GM21529 (cell line): Measurements from ENCODE around the gene CD8B2.
"Not testable (repeated sequence)": the region's sequence is repeated elsewhere in the genome, so short reads cannot be mapped to it uniquely, and the experiment has no call there.

Experiments
- ATAC-seq: cut with Tn5 transposase; IDR thresholded peaks from one replicate; pipeline ENCODE4 v1.9.1; 2021; ENCODE audit not compliant: unreplicated experiment

The CD8B2 gene

GRCh38 chr2:106486551-106487385, at the start of gene CD8B2:
Gene CD8B2 (plus strand): TSS chr2:106487364. CDS start chr2:106487427, 63 bp downstream.
- ATAC-seq = not testable (repeated sequence)

GRCh38 chr2:106461882-106462281, 25.3 kb upstream of the CD8B2 start:
- ATAC-seq = not testable (repeated sequence)

GRCh38 chr2:106467516-106467915, 19.6 kb upstream of the CD8B2 start:
- not testable (repeated sequence) for ATAC-seq

GRCh38 chr2:106468107-106468506, 19.1 kb upstream of the CD8B2 start, which contains the start of gene RGPD3:
Gene RGPD3 (minus strand): TSS chr2:106468413. CDS start chr2:106468288, 125 bp downstream.
- ATAC-seq = not testable (repeated sequence)

- ATAC-seq = not testable (repeated sequence)
Observed at GRCh38 chr2:106470658-106471057, 16.5 kb upstream of the CD8B2 start.

GRCh38 chr2:106477647-106478046, 9.5 kb upstream of the CD8B2 start:
- ATAC-seq = not testable (repeated sequence)

GRCh38 chr2:106479563-106479962, 7.6 kb upstream of the CD8B2 start:
- not testable (repeated sequence) for ATAC-seq

- not testable (repeated sequence) for ATAC-seq
Observed at GRCh38 chr2:106487386-106488191, 425 bp downstream of the CD8B2 start.

GRCh38 chr2:106489701-106490100, 2.5 kb downstream of the CD8B2 start:
- not testable (repeated sequence) for ATAC-seq

- not testable (repeated sequence) for ATAC-seq
Observed at GRCh38 chr2:106492399-106492798, 5.2 kb downstream of the CD8B2 start.

- not testable (repeated sequence) for ATAC-seq
Observed at GRCh38 chr2:106492913-106493312, 5.7 kb downstream of the CD8B2 start.

GRCh38 chr2:106498549-106498948, 11.4 kb downstream of the CD8B2 start:
- ATAC-seq = not testable (repeated sequence)

- ATAC-seq = not testable (repeated sequence)
Observed at GRCh38 chr2:106500350-106500749, 13.2 kb downstream of the CD8B2 start.

- not testable (repeated sequence) for ATAC-seq
Observed at GRCh38 chr2:106502351-106502750, 15.2 kb downstream of the CD8B2 start.

- ATAC-seq = not testable (repeated sequence)
Observed at GRCh38 chr2:106504192-106504591, 17.0 kb downstream of the CD8B2 start.

GRCh38 chr2:106504787-106505186, 17.6 kb downstream of the CD8B2 start:
- not testable (repeated sequence) for ATAC-seq

- not testable (repeated sequence) for ATAC-seq
Observed at GRCh38 chr2:106506002-106506687, 19.0 kb downstream of the CD8B2 start.

- ATAC-seq = not testable (repeated sequence)
Observed at GRCh38 chr2:106508660-106509373, 21.7 kb downstream of the CD8B2 start.

GRCh38 chr2:106509374-106509770, 22.2 kb downstream of the CD8B2 start:
- not testable (repeated sequence) for ATAC-seq

GRCh38 chr2:106510791-106511190, 23.6 kb downstream of the CD8B2 start:
- ATAC-seq = not testable (repeated sequence)
